Effector CD4-positive, alpha-beta T cell (primary cell): ENCODE data around the gene NEK1.

Experiments
- DNase-seq: peaks from one replicate; pipeline ENCODE4 v3.0.0-alpha.2; 2020

Gene NEK1

DNA sequence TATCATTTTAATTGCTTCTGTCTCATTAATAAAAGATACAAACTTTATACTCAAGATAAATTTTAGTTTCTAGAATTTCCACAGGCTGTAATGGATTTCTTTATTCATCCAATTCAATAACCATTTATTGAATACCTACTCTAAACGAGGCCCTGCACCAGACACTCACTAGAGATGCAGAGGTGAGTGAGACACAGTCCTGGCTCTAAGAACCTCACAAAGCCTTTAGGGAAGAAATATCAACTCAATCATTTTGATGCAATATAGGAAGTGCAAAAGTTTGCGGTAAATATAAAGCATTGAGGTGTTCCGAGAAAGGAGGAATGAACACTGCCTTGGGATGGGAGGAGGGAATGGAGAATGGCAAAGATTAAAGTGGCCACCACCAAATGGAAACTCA is 260.0 kb downstream of the NEK1 start:
- DNase-seq: no peak

DNA sequence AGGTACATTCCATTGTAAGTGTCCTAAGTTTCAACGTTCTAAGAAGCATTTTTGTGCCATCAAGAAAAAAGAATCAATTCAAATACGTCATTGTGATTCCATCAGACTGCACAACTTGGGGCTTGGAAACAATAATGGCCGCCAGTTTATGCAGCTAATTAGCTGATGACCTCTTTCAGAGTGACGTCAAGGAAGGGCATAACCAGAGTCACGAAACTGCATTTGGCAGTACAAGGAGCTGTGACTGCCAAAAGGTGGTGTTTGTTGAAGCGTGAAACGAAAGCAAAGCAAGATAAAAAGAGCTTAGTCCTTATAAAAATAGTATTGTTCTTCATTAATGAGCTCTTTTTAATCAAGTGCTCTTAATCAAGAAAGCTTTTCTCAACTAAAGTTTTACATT is 260.5 kb downstream of the NEK1 start:
- no peak for DNase-seq

DNA sequence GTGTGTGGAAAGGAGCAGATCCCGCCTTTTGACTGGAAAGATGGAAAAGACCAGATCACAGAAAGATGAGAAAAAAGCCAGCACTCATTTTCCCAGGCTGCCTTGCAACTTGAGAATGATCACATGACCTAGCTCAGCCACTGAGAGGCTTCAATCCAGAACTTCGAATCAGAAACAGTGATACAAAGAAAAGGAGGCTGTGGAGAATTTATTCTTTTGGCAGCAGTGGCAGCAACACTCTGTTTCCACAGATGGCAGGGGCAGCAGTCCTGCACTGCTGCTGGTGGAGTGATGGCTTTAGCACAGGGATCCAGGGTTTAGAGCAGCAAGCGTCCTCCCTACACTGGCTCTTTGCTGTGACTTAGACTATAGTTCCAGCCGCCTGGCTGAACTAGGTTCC is 263.8 kb downstream of the NEK1 start:
- DNase-seq: no peak

DNA sequence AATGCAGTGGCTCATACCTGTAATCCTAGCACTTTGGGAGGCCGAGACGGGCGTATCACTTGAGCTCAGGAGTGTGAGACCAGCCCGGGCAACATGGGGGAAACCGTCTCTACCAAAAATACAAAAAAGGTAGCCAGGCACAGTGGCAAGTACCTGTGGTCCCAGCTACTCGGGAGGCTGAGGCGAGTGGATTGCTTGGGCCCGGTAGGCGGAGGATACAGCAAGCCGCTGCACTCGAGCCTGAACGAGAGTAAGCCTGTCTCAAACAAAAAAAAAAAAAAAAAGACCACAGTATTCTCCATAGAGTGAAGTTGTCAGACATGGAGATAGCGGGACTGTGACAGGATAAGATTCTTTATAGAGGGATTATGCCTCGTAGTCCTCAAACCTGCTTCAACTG is 265.5 kb downstream of the NEK1 start:
- DNase-seq: no peak

DNA sequence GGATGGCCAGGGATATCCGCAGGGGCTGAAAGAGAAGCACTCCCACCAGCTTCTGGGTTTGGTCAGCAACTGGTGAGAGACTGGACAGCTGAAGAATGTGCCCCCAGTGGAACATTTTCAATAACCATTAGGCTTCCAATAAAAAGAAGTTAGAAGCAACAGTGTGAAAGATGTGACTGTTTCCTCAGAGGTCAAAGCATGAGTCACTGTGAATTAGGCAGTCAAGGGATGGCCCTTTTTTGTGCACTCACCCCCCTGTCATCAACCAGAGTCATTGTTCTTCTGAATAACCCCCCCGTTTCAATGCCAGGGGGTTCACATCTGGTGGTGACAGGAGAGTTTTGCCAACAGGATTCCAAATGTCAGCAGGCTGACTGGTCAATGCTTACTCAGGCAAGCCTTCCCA is 267.1 kb downstream of the NEK1 start:
- no peak for DNase-seq
